ENCODE data around the gene GNAT2. TPM values are rescaled to one million over a fixed set of nuclear protein-coding genes. Genes with fewer than 3 reads are reported as not detected.

GNAT2 gene
- total RNA-seq, 1 experiment from 2014 or later: not detected

- no peak overlapping the region for H2AFZ ChIP-seq (ENCODE audit: low read length)
- H3K4me1 ChIP-seq (ENCODE audit: low read length): peaks cover 70% of the 10 kb centered on the region
- peaks cover 7% of the 10 kb centered on the region; the same call in 1 of the 2 replicates for H3K36me3 ChIP-seq (ENCODE audit: insufficient read depth, low read length)
- H3K79me2 ChIP-seq (ENCODE audit: low read length): peaks cover 100% of the 10 kb centered on the region
- H3K27ac ChIP-seq (ENCODE audit: low read length): peak overlapping the region; percentile 45
- H3K4me3 ChIP-seq (ENCODE audit: low read length): no peak overlapping the region
- H3K9ac ChIP-seq (ENCODE audit: low read length): no peak overlapping the region
- H3K9me2 ChIP-seq (replicated peaks; ENCODE audit: insufficient read depth, low read length): no peaks in the 10 kb centered on the region
- H3K4me2 ChIP-seq (ENCODE audit: low read depth, low read length, poor library complexity, severe bottlenecking): peak overlapping the region; percentile 33
- H4K20me1 ChIP-seq (ENCODE audit: insufficient read depth, low read depth, low read length): peaks cover 21% of the 10 kb centered on the region
- no peaks in the 10 kb centered on the region for H3K27me3 ChIP-seq (ENCODE audit: low read length)
- no peaks in the 10 kb centered on the region for H3K9me3 ChIP-seq (ENCODE audit: low read length)
- no peak for DNase-seq
These were observed 59.4 kb downstream of the GNAT2 start for GRCh38 chr1:109559995-109560394.

- DNase-seq: no peak
- Histone ChIP-seq H3K27ac (ENCODE audit: low read length) (no peak overlapping the region), H4K20me1 (ENCODE audit: insufficient read depth, low read depth, low read length) (peaks cover 24% of the 10 kb centered on the region), H3K4me2 (ENCODE audit: low read depth, low read length, poor library complexity, severe bottlenecking) (no peak overlapping the region), H3K9me3 (ENCODE audit: low read length) (no peaks in the 10 kb centered on the region), H3K9ac (ENCODE audit: low read length) (no peak overlapping the region), H3K9me2 (replicated peaks; ENCODE audit: insufficient read depth, low read length) (no peaks in the 10 kb centered on the region), H2AFZ (ENCODE audit: low read length) (no peak overlapping the region), H3K79me2 (ENCODE audit: low read length) (peaks cover 100% of the 10 kb centered on the region), H3K36me3 (ENCODE audit: insufficient read depth, low read length) (peaks cover 7% of the 10 kb centered on the region; the same call in 1 of the 2 replicates), H3K27me3 (ENCODE audit: low read length) (no peaks in the 10 kb centered on the region), H3K4me3 (ENCODE audit: low read length) (no peak overlapping the region), H3K4me1 (ENCODE audit: low read length) (peaks cover 51% of the 10 kb centered on the region)
These were observed 61.9 kb downstream of the GNAT2 start for GRCh38 chr1:109557520-109557919.

- H3K27me3 ChIP-seq (ENCODE audit: low read length): no peaks in the 10 kb centered on the region
- H3K36me3 ChIP-seq (ENCODE audit: insufficient read depth, low read length): peaks cover 7% of the 10 kb centered on the region; the same call in 1 of the 2 replicates
- peaks cover 20% of the 10 kb centered on the region for H4K20me1 ChIP-seq (ENCODE audit: insufficient read depth, low read depth, low read length)
- no peaks in the 10 kb centered on the region for H3K9me2 ChIP-seq (replicated peaks; ENCODE audit: insufficient read depth, low read length)
- H3K4me1 ChIP-seq (ENCODE audit: low read length): peaks cover 47% of the 10 kb centered on the region
- H3K4me3 ChIP-seq (ENCODE audit: low read length): no peak overlapping the region
- no peak overlapping the region for H3K4me2 ChIP-seq (ENCODE audit: low read depth, low read length, poor library complexity, severe bottlenecking)
- H3K9me3 ChIP-seq (ENCODE audit: low read length): no peaks in the 10 kb centered on the region
- no peak overlapping the region for H3K27ac ChIP-seq (ENCODE audit: low read length)
- no peak overlapping the region for H2AFZ ChIP-seq (ENCODE audit: low read length)
- no peak for DNase-seq
- peaks cover 100% of the 10 kb centered on the region for H3K79me2 ChIP-seq (ENCODE audit: low read length)
- no peak overlapping the region for H3K9ac ChIP-seq (ENCODE audit: low read length)
These were observed 62.9 kb downstream of the GNAT2 start for GRCh38 chr1:109556563-109556962.

Small RNA genes within 50 kb of the gene (small RNA-seq; reads per million reads assigned to genes)
- not detected for gene RNU6V

Other genes starting within 250 kb of the GNAT2 start
- gene SORT1, start 221.7 kb downstream of the GNAT2 start, total RNA-seq (2014; rRNA removed; shearing (Covaris generic); ENCODE audit: low replicate concordance): 0.04 TPM in 1 of 2 replicates, not detected in the other
- 48.5 and 70.4 TPM in 2 replicates for gene PSMA5, start 193.2 kb downstream of the GNAT2 start, total RNA-seq (2014; rRNA removed; shearing (Covaris generic); ENCODE audit: low replicate concordance)
- not detected in 2 replicates for gene SYPL2, start 153.1 kb downstream of the GNAT2 start, total RNA-seq (2014; rRNA removed; shearing (Covaris generic); ENCODE audit: low replicate concordance)
- gene ATXN7L2, start 135.7 kb downstream of the GNAT2 start, total RNA-seq (2014; rRNA removed; shearing (Covaris generic); ENCODE audit: low replicate concordance): 3.5 and 5.7 TPM in 2 replicates
- gene CYB561D1, start 125.5 kb downstream of the GNAT2 start, total RNA-seq (2014; rRNA removed; shearing (Covaris generic); ENCODE audit: low replicate concordance): 6.2 and 7.1 TPM in 2 replicates
- gene AMIGO1, start 109.9 kb downstream of the GNAT2 start, total RNA-seq (2014; rRNA removed; shearing (Covaris generic); ENCODE audit: low replicate concordance): 0.37 and 1.1 TPM in 2 replicates
- not detected in 2 replicates for gene GPR61, start 79.7 kb downstream of the GNAT2 start, total RNA-seq (2014; rRNA removed; shearing (Covaris generic); ENCODE audit: low replicate concordance)
- gene GNAI3, start 71.0 kb downstream of the GNAT2 start, total RNA-seq (2014; rRNA removed; shearing (Covaris generic); ENCODE audit: low replicate concordance): 7.6 and 12.6 TPM in 2 replicates
- gene AMPD2, start 221 bp upstream of the GNAT2 start, total RNA-seq (2014; rRNA removed; shearing (Covaris generic); ENCODE audit: low replicate concordance): 72.3 and 131 TPM in 2 replicates
- gene GSTM4, start 36.5 kb upstream of the GNAT2 start, total RNA-seq (2014; rRNA removed; shearing (Covaris generic); ENCODE audit: low replicate concordance): 7.7 and 10.0 TPM in 2 replicates
- 6.2 and 7.3 TPM in 2 replicates for gene GSTM2, start 48.4 kb upstream of the GNAT2 start, total RNA-seq (2014; rRNA removed; shearing (Covaris generic); ENCODE audit: low replicate concordance)
- gene GSTM1, start 68.2 kb upstream of the GNAT2 start, total RNA-seq (2014; rRNA removed; shearing (Covaris generic); ENCODE audit: low replicate concordance): 8.5 and 14.4 TPM in 2 replicates
- gene GSTM5, start 92.6 kb upstream of the GNAT2 start, total RNA-seq (2014; rRNA removed; shearing (Covaris generic); ENCODE audit: low replicate concordance): not detected in 2 replicates
- not detected in 2 replicates for gene GSTM3, start 121.4 kb upstream of the GNAT2 start, total RNA-seq (2014; rRNA removed; shearing (Covaris generic); ENCODE audit: low replicate concordance)
- not detected in 2 replicates for gene EPS8L3, start 144.3 kb upstream of the GNAT2 start, total RNA-seq (2014; rRNA removed; shearing (Covaris generic); ENCODE audit: low replicate concordance)

Data from Karpas-422 (cell line).